NCI-H2227 treated with DMSO at 0.1 percent for 48 hours (cell line): ENCODE results near the gene ZBTB16.

Experiments
- DNase-seq: peaks from one replicate; lab custom pipeline; 2025; lab: John Stamatoyannopoulos, UW

ZBTB16 gene

DNA sequence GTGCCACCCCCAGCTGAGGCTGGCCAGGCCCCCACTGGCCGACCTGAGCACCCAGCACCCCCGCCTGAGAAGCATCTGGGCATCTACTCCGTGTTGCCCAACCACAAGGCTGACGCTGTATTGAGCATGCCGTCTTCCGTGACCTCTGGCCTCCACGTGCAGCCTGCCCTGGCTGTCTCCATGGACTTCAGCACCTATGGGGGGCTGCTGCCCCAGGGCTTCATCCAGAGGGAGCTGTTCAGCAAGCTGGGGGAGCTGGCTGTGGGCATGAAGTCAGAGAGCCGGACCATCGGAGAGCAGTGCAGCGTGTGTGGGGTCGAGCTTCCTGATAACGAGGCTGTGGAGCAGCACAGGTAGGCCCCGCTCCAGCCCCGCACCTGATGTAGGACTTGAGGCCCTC lies 4.7 kb downstream of the ZBTB16 start:
- no peak for DNase-seq

DNA sequence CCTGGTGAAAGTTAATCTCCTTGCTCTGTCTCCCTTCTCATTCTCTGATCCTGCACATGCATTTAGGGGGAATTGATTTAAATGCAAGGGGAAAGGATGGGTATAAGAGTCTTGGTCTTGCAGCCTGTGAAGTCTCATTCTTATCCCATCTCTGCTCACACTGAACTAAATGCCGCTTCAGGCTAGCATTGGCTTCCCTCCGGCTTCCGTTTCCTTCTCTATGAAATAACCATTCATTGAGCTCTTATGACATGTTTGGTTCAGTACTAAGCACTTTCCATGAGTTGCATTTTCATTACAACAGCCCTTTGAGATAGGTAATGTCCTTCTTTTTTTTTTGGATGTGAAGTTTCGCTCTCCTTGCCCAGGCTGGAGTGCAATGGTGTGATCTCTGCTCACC lies 5.6 kb downstream of the ZBTB16 start:
- no peak for DNase-seq

DNA sequence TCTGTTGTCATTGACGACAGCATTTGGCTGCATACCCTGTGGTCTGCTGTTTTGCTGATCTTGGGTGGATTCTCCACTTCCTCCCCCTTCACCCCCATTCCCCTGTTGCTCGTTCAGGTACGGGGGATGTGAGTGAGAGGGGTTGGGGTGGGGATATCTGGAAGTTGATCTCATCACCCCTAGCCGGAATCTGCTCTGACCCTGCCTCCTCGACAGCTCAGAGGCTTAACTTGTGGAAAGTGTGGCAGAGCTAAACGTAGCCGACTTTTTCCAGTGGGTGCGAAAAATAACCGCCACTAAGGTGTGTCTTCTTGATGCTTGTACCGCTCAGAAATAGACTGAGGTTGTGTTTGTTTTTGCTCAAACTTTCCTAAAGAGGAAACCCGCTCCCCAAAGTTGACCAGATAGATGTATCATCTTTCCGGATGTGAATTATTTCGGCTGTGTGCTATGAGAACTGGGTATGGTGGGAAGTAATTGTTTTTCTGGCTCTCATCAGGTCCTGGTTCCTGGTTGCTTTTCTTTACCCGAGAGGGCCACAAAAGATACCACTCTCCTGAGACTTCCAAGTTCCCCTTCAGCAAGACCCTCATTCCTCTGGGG lies 6.6 kb downstream of the ZBTB16 start:
- DNase-seq, result no peak

DNA sequence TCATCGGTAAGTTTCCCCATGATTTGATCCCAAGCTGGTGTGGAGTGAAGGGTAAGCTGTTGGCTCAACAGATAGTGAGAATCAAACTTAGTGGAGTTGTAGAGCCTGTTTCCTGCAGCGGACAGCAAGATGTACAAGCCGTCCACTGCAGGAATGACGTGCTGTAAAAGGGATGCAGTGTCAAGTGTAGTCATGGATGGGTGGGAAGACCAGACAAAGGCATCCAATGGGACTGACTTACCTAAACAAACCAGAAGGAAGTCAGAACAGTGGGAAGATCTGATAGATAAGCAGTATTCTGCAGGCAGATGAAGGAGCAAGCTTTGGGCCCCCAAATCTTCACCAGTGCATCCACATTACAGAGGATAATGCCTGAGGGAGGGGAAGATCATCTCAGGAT lies 8.8 kb downstream of the ZBTB16 start:
- no peak for DNase-seq

DNA sequence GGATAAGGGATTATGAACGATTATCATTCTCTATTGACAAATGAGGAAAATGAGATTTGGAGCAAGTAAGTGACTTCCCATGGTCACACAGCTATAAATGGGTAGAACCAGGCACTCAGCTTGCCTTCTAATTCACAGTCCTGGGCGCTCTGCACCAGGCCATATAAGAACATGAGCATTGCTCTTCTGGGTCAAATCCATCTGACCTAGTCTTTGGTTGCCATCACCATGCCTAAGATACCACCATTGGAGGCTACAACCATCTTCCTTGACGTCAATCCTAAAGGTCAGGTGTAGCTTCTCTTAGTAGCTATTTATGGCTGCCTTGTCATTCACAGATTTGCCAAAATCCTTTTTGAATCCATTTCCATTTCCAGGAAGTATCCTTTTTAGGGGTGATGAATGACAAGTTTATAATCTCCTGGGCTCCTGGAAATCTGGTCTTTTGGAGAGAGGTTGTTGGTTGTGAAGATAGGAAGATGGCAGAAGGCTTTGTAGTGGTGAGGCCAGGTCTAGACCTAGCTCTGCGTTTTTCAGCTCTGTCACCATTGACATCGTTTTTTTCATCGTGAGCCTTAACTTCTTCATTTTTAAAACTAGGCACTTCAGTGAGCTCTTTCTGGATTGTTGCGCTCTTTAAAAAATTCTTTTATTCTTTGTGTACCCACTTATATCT lies 11.1 kb downstream of the ZBTB16 start:
- DNase-seq, result no peak

DNA sequence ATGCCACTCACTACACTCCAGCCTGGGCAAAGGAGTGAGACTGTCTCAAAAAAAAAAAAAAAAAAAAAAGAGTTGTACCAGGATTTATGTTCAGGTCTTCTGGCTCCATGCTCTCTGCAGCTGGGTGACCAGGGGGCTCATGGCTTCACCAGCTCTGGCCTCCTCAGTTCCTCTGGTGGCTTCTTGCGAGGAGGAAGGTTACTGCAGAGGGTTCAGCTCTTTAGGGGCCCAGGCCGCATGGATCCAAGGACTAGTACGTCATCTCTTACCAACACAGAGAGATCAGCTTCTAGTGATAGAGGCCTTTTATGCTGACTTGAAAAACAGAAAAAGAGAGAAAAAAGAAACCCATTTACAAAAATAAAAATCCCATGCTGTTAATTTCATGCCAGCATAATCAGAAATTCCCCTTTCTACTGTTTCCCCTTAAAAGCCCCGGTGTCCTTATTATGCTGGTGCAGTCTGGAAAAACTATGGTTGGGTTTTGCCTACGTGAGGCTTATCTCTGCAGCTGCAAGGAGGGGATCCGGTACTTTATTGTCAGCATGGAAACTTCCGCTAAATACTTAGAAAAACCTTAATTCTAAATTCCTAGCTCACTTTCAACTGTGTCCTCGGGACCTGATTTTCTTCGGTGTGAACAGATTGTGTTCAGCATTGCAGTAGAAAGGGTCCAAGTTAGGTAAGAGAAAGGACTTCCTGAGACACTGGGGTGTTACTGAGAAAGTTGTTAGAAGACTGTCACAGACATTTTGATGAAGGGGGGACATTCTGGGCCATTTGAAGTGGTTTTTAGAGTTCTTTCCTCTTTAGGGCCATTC lies 13.7 kb downstream of the ZBTB16 start:
- no peak for DNase-seq

DNA sequence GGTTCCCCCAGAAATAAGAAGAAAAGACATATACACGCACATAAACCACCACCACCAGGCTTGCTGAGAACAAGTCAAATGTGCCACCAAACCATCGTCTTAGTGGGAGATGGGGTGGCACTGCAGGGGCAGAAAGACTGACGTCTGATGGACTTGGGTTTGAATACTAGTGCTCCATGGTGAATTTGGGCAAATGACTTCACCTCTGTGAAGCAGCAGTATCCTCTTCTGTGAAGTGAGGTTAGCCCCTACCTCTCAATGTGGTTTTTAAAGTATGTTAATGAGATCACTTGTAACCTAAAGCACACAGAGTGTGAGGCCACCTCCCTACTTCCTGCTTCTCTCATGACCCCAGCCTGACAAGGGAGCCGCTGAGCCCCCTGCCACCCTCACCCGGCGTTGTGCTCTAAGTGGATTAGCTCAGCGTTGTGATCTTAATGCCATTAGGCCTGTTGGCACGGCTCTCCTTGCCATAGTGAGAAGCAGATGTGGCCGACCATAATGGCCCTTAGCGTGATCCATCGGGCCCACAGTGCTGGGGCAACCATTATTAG lies 14.4 kb downstream of the ZBTB16 start:
- DNase-seq, result no peak

DNA sequence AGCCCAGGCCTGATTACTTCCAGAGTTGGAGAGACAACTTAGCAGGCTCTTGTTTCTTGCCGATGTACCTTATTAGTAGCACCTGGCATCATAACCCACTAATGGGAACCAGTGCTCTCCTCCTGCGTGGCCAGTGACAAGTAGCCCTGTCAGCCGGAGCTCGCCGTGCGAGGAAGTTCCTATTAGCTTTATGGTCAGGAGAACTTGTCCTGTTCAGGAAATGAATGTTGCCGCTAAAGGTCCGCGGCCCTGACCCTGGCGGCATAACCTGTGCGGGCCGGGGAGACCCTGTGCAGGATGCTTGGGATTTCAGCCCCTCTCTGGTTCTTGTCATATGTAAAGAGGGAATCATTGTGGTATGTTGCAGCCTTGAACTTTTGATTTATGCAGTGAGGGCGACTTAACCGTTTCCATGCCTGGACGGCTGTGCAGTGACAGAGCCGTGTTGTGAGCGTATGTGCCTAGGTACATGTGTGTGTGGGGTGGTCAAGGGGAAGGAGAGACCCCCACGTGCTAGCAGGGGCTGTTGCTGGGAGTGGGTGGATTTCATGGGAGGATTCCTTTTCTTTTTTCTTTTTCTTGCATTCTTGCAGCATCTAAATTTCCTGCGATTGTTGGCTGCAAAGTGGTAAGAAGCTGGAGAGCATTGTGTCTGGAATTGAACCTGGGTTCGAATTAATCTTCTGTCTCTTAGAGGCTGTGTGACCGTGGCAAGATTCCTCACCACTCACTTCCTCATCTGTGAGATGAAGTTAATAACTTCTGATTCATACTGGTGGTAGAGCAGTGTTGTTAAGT lies 15.2 kb downstream of the ZBTB16 start:
- DNase-seq, result no peak

DNA sequence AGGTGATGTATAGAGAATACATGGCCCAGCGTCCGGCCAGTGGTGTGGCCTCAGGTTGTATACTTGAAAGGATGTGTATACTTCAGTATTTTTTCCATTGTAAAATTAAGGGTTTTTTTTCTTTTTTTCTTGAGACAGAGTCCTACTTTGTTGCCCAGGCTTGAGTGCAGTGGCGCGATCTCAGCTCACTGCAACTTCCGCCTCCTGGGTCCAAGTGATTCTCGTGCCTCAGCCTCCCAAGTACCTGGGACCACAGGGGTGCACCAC lies 15.8 kb downstream of the ZBTB16 start:
- no peak for DNase-seq

DNA sequence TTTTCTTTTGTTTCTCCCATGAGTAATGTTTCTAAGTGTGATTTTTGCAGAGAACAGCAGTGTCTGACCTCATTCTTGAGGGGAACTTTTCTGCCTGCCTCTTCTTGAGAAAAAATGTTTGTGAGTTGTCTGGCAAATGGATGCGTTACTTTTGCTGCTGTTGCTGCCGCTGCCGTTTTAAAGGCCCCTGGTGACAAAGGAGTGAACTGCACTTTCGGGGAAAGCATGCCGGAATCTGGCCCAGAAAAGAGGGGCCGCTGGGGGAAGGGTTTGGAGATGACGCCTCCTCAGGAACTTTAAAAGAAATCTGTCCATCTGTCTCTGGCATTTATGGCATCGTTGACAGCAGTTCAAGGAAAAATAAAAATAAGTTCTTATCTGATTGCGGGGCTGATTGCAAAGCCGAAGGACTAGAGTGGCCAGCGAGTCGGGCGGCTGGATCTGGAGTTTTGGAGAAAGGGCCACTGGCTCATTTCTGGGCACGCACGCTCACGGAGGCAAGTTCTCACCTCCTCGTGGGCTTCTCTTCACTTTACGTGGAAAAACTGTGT lies 16.5 kb downstream of the ZBTB16 start:
- no peak for DNase-seq

DNA sequence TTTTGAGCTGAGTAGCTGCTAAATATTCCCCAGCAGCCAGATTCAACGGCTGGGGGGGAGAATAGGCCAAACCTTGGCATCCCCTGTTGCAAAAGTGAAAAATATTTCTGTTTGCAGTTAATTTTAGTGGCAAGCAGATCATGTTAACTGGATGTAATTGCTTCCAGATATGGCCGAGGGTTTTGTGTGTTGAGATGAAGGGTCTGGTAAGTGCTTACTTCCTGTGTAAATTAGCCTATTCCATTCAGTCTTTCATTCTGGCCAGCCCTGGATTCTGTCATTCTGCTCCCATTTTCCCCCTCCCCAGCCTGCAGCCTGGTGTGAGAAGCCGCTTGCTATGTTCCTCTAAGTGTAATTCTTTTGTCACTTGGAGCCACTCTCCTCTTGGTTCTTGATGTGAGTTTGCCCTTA lies 17.4 kb downstream of the ZBTB16 start:
- peak; percentile 24 for DNase-seq

DNA sequence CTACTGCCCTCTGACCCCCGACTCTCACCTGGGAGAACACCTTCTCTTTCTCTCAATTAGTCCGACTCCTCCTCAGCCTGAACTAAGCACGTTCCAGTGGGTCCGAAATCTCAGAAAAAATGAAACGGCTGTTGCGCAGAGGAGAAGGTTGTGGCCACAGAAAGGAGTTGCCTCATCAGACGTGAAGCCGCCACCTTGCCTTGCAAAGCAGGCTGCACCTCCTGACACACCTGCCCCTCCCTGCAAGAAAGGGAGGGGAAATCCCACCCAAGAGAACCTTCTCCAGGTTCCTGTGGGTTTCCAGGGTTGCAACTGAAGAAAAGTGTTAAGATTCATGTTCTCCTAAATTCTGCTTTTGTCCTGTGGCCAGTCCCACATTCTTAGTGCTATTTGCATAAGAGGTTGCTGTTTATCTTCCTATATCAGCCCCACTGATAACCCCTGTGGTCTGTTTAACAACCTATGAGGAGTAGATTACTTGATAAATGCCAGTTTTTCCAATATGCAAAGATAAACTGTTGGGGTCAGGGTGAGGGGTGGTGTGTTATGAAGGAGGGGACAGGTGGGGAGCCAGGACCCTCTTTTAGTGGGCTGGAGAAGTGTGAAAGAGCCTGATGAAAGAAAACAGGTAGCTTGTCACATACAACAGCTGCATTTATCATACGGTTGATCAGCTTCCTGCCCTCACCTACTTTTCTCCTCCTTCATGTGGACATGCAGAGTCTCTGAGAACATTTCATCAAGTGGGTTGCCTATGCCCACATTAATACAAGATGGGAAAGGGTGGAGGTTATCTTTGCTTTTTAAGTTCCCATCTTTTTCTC lies 18.2 kb downstream of the ZBTB16 start:
- no peak for DNase-seq

DNA sequence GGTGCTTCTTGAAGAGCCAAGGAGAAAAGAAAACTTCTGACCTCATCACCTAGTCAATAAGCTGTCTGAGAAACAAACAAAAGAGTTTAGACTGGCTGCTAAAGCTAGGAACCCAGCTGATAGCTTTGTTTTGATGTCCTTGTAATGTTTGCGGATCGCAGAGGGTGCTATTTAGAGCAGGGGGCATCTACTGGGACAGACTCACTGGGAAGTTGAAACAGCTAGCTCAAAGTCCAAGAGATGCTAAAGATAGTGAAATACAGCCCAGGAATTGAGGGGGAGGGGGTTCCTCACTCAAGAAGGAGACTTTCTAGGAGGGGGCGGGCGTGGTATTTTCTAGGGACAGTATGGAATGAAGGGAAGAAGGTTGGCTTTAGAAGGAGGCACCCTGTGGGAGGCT lies 18.9 kb downstream of the ZBTB16 start:
- DNase-seq, result no peak

DNA sequence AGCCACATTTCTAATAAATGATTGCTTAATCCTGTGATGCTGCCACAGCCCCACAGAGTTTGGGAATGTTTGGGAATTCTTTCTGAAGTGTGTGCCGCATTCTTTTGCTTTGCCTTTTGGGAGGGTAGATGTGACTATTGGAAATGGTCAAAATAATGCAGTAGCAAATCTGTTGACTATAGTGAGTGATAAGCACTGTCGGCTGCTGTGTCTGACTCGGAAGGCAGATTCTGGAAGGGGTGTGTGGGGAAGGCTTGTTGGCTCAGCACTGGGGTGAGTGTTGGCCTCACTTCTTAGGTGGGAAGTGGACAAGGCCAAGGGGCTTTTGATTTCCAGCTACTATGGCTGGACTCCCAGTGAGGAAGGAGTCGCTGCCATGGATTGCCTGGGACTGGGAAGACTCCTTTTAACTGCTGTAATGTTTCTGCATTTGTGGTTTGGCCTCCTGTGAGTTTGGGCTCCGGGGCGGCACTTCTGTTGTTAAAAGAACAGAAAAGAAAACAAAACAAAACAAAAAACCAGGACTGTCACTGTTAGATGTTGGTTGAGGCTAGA lies 20.1 kb downstream of the ZBTB16 start:
- DNase-seq, result no peak

DNA sequence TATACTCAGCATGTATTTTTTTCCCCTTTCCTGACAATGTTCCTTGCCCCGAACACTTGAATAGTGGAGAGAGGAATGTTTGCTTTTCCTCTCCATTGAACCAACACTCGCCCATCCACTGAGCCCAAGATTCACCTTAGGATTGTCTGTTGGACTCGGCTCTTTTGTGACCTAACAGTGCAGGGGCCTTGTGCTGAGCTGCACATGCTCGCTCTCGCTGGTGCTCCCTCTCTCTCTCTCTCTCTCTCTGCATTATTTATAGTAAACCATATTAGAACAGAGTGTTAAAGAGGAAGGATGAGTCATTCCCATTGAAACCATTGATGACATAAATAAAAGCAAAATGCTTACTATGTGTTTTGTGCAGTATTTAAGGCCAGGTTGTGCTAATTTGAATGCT lies 20.7 kb downstream of the ZBTB16 start:
- no peak for DNase-seq

DNA sequence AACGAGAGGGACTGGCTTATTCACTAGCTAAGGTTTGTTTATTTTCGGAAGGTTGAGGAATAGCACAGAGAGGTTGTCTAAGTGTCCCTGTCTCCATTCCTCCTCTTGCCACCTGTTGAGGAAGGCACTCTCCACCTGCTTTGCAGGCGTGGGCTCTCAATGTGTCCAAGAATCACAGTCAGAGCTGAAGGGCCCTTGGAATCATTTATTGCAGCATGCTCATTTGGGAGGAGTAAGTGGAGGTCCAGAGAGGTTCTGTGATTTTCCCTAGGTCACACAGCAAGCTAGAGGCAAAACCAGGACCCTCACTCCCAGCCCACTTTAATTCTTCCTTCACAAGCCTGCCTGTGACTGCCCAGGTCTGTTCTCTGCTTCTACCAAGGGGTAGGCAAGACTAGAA lies 21.3 kb downstream of the ZBTB16 start:
- DNase-seq, result no peak

DNA sequence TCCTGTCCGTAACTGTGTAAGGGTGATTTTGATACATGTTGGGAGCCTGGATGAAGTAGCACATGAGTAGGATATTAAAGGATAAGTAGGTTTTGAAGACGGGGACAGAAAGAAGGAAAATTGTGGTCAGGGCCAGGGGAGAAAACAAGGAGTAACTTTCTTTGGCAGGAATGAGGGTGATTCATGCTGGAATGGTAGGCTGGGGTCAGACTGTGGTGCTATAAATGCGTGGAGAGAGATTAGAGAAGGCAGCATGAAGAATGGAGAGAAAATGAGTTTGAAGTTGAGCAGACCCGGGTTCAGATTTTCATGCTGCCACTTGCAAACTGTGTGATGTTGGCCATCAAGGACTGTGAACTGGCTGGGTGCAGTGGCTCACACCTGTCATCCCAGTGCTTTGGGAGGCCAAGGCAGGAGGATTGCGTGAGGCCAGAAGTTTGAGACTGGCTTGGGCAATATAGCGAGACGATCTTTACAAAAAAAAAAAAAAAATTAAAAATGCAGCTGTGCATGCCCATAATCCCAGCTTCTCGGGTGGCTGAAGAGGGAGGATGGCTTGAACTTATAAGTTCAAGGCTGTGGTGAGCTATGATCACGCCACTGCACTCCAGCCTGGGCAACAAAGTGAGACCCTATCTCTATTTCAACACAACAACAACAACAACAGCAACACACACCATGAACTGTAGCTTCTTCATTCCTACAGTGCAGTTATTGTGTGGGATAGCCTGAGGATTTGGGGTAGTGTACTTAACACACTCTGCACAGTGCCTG lies 22.3 kb downstream of the ZBTB16 start:
- no peak for DNase-seq

DNA sequence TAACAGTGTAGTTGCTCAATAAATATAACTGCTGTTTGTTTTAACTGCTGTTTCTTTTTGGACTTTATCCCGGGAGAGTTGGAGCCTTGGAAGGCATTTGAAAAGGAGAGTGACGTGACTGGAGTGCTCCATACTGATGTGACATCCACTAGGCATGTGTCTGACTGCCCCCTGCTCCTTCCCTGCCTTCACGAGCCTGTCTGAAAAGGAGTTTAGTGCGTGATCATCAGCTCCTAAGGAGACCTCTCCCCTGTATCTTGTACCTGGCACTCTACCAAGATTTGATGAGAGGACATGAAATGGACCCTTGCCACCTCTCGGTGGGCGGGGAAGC lies 22.9 kb downstream of the ZBTB16 start:
- no peak for DNase-seq

DNA sequence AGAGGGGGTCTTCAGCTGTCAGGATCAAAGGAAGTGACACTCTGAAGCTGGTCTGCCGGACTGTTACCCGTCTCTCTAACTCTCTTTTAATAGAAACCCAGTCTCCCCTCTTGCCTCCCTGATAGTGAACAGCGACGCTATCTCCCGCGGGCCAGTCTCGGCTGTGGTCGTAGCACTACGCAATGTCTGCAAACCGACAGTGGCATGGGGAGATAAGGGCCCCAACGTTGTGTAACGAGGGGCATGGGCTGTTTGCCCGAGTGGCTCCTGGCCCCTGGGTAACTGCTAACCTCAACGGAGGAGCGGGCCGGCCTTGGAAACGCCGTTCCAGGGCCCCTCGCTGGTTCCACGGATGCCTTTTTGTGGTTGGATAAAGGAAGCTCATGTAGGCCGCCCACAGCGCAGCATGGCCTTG lies 23.3 kb downstream of the ZBTB16 start:
- DNase-seq, result no peak
